Omental fat pad (tissue), 4 donors: ENCODE data around the gene SH3TC1. TPM values are rescaled to one million over a fixed set of nuclear protein-coding genes. Genes with fewer than 3 reads are reported as not detected.

ENCODE experiments used
- ATAC-seq: fragments of 150-250 bp; one replicate; pipeline ENCODE4 v1.9.1; 2016; ENCODE audit warnings: mild to moderate bottlenecking, moderate library complexity; ENCODE audit not compliant: low FRiP score
- DNase-seq: peaks from one replicate; pipeline ENCODE4 v3.0.0-alpha.2; 2019; ENCODE audit warnings: low spot score
- CTCF ChIP-seq, 3 donors: fragments of 450-650 bp; IDR thresholded peaks; one replicate each; pipeline ENCODE4 v1.5.1; 2016 to 2017; ENCODE audit warnings: antibody characterized with exemption in 3 of 3, mild to moderate bottlenecking in 3 of 3, moderate library complexity in 2 of 3
- total RNA-seq, 4 donors: library from RNA; depleted of rRNA; stranded (reverse); fragments of >200 nt; gene quantifications; one replicate each; pipeline ENCODE4 v1.1.0, GENCODE V29; 2016

The SH3TC1 gene
- total RNA-seq, 4 donors from 2014 or later, result 23.0 to 70.3 (median 29.1) TPM

DNA sequence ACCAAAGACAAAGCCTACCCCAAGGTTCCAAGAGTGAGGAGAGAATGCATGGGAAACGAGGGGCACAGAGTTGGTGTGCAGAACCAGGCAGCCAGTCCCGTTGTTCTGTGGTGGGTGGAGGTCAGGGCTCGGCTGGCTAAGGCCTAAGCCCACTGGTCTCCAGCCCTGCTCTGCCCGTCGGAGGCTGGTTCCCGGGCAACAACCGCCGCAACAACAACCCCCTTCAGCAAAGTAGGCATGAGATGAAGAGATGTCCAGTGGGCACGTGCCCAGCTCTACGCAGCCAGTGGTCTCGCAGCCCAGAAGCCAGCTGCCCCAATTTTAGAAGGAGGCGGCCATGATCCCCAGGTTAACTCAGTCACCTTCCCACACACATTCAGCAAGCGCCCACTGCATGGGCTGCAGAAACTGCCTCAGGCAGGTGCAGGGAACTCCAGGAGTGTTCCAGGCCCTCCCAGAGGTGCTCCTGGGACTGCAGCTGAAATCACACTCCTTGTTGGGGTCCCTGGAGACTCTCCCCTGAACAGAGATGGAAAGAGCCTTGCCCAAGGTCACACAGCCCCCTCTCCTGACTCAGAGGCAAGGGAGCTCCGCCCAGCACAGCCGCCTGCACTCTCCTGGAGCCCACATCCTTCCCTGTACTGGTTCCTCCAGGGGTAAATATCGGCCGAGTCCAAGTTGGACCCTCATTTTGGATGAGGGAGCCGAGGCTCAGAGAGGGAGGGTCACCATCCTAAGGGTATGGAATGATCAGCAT, 45.1 kb downstream of the SH3TC1 start:
- TF ChIP-seq CTCF (IDR thresholded peaks at IDR 0.05), result no peak
- no peak for ATAC-seq
- DNase-seq, result no peak

DNA sequence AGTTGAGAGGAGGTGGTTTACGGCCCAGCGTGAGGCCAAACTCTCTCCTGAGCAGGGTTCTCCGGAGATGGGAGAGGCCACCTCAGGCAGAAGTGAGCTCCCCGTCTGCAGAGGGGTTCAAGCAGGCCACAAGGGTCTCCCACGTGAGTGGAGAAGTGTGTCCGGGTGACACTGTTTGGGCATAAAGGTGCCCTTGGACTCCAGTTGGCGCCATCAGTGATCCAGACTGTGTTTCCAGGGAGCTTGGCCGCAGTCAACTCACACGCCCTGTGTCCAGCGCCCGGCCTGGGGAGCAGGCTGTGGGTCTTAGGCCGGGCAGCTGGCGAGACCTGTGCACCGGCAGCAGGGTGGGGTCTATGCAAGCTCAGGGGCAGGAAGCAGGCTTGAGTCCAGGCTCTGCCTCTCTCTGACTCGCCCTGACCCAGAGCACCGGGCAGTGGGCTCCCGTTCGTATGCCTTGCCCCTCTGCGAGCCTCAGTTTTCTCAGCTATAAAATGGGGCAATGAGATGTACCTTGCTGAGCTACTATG, 45.9 kb downstream of the SH3TC1 start:
- no peak for TF ChIP-seq CTCF (IDR thresholded peaks at IDR 0.05)
- no peak for ATAC-seq
- no peak for DNase-seq

DNA sequence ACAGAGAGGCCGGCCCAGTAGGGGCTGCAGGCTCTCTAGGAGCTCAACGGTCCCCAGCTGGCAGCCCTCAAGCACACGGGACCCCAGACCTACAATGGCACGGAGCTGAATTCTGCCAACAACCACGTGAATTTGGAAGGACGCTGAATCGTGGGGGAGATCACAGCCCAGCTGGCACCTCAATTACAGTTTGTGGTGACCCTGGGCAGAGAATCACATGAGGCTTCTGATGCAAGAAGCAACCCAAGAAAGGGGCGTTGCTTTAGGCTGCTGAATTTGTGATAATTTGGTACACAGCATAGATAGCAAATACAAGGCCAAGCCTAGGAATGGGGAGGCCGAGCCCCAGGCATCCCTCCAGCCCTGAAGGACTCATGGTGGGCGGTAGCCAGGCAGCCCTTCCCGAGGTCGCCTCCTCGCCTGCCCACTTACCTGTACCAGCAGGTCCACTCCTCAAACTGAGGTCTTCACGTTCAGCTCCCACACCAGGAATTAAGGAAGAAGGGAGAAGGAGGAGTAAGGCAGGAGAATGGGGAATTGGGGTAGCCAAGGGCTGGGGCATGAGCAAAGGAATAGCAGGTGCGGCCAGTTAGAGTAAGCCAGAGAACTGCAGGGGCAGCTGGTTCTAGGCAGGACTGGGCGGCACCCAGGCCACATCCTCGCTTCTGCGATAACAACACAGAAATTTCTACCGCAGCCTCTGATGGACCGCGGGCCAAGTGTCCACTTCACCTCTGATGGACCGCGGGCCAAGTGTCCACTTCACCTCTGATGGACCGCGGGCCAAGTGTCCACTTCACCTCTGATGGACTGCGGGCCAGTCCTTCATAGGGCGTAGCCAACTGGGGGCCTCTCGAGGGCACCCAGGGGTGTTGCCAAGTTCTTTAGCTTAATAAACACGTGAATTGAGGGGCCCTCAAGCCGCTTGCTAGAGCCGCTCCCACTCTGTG, 47.1 kb downstream of the SH3TC1 start:
- TF ChIP-seq CTCF (IDR thresholded peaks at IDR 0.05), result no peak
- ATAC-seq (no peak), DNase-seq (no peak)

- DNase-seq (no peak), ATAC-seq (peak; percentile 50)
- TF ChIP-seq CTCF (IDR thresholded peaks at IDR 0.05), result no peak
Measured at GRCh38 chr4:8247047-8247930, 48.2 kb downstream of the SH3TC1 start.

DNA sequence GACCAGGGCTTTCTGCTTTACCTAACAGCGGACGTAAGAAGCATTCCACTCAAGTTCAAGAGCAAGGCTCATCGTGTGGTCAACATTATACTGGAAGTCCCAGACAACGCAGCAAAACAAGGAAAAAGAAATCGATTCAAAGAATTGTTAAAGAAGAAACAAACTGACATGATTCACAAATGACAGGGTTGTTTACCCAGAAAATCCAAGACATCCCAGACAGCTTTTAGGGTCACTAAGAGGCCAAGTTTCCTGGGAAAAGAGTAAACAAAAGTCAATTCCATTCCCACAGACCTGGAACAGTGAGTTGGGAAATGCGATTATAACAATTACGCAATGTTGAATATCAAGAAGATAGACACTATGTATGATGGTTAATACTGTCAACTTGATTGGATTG, 49.0 kb downstream of the SH3TC1 start:
- TF ChIP-seq CTCF (IDR thresholded peaks at IDR 0.05), result no peak
- ATAC-seq, result no peak
- no peak for DNase-seq

DNA sequence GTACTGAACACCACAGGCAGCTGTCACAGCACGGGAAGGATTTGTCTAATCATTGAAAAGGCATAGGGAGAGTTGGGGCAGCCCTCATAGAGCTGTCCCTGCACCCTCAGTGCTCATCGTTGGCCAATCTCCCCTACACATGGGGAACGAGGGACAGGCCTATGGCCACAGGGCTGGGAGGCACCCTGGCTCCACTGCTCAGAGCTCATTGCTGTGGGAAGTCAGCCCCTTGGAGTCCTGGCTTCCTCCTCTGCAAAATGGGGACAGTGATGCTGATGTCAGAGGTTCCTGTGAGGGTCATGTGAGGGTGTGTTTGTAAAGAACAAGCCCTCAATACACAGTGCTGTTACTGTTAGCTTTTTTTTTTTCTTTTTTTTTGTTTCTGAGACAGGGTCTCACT, 51.1 kb downstream of the SH3TC1 start:
- DNase-seq (no peak), ATAC-seq (no peak)

More for the DNA sequence above, 51.1 kb downstream of the SH3TC1 start:
- no peak for TF ChIP-seq CTCF (IDR thresholded peaks at IDR 0.05)
